Stimulated activated CD8-positive, alpha-beta memory T cell treated with anti-CD3 and anti-CD28 coated beads, Interleukin-15, amount 100 ng/mL, for 4 hours (primary cell): Measurements from ENCODE around the gene ROR2.

Experiments
- DNase-seq, 2 donors: peaks; one replicate each; pipeline ENCODE4 v3.0.0-alpha.2; 2020; ENCODE audit warnings: low read depth in 2 of 2

Gene ROR2

DNA sequence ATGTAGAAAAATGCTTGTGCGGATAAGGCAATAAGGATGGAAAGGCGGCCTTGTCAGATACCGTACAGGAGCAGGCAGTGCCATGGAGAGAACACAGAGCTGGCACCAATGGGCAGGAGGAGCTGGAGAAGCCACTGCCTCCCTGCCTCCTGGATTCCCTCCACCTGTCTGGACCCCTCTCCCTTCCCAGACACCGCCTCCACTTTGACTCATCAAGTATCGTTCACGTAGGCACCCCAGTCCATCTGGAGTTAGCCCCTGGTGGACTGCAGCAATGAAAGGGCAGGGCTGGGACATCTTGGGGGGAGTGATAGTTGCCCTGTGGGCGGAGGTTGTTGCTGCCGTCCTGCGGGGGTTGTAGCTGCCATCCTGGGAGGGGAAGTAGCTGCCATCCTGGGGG lies 232.0 kb downstream of the ROR2 start:
- DNase-seq = no peak

DNA sequence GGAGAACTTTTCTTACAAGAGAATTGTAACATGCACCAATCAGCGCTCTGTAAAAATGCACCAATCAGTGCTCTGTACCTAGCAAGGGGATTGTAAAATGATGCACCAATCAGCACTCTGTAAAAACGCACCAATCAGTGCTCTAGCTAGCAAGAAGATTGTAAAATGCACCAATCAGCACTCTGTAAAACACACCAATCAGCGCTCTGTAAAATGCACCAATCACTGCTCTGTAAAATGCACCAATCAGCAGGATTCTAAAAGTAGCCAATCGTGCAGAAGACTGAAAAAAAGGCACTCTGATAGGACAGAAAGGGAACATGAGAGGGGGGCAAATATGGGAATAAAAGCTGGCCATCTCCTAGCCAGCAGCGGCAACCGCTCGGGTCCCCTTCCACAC lies 233.2 kb downstream of the ROR2 start:
- no peak for DNase-seq

DNA sequence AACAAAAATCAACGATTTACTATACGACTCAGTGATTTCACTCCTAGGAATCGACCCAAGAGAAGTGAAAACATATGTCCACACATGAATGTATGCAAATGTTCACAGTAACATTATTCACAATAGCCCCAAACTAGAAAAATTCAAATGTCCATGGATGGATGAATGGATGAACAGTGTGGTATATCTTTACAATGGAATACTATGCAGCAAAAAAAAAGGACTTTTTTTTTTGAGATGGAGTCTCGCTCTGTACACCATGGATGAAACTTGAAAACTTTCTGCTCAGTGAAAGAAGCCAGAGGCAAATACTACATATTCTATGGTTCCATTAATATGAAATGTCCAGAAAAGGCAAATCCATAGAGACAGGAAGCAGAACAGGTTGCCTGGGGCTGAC lies 233.8 kb downstream of the ROR2 start:
- no peak for DNase-seq

DNA sequence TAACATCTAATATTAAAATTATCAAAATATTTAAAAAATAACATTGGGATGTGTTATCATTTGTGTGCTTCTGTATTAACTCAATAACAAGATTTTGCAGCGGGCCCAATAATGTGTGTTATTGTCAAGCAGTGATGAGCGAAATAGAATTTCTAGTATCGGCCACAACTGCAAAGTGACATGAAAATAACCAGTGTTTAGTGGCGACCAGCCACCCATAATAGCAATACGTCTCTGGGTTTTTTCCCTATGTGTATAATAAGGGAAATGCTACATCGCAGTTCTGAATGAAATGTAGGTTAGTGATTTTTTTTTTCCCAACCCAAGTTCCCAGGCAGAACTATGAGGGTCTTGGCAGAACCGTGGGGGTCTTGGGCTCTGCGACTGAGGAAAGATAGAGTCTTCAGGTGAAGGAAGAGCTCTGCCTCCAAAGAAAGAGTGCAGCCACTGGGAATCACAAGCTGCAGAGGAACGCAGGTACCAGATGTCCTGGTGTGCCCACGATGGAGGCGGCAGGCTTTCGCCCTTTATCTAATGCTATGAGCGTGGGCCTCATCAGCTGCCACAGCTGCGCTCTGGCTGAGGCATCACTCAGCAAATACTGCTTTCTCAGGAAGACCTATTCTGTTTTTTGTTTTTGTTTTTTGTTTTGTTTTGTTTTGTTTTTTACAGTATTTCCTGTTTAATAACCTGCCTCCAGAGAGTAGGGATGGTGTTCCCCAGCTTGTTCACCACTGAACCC lies 235.0 kb downstream of the ROR2 start:
- DNase-seq = no peak

DNA sequence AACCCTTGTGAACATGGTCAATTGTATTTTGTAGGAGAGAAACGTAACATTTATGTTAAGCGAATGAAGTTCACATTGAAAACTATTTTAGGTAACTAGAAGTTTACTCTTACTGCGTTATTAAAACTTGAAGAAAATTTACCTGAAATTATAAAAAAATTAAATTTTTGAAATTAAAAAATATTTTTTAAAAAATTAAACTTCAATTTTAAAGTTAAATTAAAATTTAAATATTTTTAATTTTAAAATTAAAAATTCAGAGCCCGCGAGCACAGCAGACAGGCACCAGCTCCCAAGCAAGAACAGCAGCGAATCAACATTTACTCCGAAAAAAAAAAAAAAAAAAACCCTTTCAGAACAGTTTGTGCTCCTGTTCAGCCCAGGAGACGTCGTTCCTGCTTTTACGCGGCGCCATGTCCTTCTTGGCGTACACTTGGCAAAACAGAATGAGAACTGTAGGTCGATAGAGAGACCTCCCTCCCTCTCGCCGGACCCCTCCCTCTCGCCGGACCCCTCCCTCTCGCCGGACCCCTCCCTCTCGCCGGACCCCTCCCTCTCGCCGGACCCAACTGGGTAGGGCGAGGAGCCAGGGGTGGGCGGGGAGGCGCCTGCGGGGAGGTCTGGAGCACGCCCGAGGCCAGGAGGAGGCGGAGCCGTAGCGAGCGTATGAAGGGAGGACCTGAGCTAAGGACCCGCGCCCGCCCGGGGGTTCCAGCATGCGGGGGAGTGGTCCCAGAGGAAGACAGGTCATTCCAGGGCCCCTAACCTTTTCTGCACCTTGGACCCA lies 235.8 kb downstream of the ROR2 start:
- DNase-seq = no peak

DNA sequence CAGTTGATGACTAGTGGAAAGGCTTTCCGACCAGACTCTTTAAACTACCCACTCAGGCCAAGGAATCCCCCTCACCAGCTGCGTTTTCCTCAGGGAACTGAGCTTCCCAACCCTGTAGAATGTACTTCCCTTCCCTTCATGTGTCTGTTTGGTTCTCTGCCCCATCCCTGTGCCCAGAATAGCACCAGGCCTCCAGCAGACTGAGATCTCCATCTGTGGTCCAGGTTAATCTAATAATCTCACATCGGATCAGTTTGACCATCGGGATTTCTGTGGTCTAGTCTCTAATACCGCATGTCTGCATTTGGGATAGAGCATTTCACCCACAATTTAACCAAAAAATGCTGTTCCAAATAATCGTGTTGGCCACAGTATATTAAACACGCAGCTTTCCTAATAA lies 237.2 kb downstream of the ROR2 start:
- no peak for DNase-seq

DNA sequence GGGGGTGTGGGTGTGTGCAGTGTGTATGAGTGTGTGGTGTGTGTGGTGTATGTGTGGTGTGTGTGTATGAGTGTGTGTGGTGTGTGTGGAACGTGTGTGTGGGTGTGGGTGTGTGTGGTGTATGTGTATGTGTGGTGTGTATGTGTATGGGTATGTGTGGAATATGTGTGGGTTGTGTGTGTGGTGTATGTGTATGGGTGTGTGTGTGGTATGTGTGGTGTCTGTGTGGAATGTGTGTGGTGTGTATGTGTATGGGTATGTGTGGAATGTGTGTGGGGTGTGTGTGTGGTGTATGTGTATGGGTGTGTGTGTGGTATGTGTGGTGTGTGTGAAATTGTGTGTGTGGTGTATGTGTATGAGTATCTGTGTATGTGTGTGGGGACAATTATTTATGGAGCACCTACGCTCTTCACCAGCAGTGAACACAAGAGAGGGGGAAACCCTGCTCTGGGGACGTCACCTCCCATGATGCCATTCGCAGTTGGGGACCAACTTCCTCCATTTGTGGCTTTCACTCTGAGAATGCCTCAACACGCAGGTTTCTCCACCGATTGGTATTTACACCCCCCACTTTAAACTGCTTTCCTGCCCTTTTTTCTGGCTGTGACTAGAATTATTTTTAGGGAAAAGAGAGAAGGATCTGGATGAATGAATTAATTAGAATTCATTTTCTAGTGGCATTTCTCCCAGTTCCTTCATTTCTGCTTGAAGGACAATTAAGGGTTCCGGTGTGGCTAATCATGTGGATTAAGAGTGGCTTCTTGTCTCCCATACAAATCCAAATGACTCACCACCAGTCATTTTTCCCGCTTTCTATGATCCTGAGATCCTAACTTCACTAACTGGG lies 238.1 kb downstream of the ROR2 start:
- DNase-seq = peak; percentile 20 to 53

DNA sequence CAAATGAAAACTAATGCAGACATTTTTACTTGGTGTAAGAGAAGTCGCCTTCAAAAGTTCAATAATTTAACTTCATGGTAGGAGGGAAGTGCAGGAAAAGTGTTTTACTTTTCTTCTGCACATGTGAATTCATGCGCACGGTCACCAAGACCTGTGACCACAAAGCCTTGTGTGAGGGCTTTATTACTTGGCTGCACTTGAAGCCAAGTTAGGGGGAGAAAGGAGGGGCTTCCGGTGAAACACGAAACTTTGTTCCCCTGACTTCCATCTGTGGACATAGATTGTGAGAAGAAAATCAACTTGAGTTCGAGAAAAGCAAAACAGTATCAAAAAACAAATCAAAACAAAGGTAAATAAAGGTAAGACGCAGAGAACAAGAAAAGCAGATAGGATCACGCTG lies 239.9 kb downstream of the ROR2 start:
- DNase-seq = no peak

DNA sequence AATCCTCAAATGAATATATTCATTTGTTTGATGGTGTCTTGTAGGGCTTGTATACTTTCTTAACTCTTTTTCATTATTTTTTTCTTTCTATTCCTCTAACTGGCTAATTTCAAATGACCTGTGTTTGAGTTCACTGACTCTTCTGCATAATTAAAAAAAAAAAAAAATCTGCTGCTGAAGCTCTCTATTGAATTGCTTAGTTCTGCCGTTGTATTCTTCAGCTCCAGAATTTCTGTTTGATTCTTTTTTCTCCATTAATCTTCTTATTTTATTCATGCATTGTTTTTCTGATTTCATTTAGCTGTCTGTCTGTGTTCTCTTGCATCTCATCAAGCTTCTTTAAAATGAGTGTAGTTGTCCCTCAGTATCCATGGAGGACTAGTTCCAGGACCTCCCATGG lies 244.6 kb downstream of the ROR2 start:
- no peak for DNase-seq

DNA sequence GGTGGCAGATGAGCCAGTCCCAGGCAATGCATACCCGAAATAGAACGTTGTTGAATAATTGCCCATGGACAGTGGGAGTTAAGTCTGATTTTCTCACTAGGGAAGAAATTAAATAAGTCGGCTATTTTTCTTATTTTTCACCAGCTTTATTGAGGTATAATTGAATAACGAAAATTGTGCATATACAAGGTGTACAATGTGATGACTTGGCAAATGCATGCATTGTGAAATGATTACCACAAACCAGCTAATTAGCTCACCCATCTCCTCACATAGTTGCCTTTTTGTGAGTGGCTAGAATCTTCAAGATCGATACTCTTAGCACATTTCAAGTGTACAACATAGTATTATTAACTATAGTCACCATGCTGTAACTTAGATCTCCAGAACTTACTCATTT lies 249.6 kb downstream of the ROR2 start:
- DNase-seq = no peak

DNA sequence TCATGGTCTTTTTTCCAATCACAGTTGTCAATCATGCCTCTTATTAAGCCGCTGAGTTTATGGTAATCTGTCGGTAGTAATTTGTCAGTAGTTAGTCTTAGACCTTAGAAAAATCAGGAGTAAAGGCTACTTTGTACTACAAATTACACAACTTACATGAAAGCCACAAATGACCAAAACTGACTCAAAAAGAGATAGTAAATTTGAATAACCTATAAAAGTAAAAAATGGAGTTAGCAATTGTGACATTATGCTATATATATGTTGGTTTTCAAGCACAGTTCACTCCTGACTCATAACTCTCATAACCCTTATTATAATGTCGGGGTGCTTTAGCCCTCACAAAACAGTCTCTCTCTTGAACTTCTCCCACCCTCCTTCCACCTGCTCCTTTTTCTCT lies 251.8 kb downstream of the ROR2 start:
- DNase-seq = no peak

DNA sequence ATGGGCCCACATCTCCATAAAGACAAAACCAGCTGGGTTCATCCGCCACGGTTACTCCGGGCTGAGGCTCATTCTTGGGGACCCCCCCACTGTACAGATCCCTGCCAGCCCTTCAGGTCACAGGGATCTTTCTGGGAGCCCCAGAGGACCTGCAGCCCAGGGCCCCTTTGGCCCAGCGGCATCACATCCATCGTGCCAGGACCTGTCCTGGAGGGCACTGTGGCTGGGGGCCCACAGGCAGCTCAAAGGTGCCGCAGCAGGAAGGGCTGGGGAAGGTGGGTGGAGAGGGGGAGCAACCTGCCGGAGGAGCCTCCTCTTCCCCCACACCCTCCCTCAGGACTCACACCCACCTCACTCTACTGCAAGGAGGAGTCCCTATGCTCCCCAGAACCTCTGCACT lies 252.8 kb downstream of the ROR2 start:
- no peak for DNase-seq

DNA sequence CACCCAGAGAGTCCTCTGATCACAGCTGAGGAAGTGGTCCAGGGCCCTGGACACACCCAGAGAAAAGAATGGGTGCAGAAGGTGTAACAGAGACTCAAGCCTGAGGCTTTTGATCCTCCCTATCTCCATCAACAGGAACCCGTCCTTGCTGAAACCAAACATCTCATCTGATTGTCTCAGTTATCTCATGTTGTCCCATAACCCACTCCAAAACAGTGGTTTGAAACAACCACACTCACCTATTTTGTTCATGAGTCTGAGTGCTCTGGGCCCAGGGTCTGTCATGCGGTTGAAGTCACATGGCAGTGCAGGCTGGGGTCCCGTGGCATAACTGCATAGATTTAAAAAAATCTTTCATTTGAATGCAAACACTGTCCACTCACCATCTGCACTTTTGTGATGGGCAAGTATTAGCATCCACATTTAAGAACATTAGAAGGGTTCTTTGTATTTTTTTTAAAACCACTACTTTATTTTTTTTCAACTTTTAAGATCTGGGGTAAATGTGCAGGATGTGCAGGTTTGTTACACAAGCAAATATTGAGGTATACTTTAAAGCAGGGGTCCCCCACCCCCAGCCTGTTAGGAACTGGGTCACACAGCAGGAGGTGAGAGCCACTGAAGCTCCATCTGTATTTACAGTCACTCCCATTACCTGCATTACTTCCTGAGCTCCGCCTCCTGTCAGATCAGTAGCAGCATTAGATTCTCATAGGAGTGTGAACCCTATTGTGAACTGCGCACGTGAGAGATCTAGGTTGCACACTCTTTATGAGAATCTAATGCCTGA lies 255.8 kb downstream of the ROR2 start:
- DNase-seq = no peak

DNA sequence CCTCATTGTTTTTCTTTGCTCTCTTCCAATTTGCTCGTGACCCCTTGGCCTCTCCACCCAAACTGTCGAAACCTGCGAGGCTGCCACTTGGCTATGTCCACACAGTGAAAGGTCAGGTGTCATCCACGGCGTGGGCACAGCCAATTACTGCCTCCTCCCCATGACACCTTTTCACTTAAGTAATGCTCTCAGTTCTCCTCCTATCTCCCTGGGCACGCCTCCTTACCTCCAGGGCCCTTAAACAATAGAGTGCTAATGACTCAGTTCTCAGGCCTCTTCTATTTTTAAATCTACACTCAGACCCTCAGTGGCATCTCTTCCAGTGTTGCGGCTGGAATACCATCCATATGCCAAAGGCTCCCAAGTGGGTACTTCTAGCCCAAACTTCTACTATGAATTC lies 256.8 kb downstream of the ROR2 start:
- DNase-seq = no peak

DNA sequence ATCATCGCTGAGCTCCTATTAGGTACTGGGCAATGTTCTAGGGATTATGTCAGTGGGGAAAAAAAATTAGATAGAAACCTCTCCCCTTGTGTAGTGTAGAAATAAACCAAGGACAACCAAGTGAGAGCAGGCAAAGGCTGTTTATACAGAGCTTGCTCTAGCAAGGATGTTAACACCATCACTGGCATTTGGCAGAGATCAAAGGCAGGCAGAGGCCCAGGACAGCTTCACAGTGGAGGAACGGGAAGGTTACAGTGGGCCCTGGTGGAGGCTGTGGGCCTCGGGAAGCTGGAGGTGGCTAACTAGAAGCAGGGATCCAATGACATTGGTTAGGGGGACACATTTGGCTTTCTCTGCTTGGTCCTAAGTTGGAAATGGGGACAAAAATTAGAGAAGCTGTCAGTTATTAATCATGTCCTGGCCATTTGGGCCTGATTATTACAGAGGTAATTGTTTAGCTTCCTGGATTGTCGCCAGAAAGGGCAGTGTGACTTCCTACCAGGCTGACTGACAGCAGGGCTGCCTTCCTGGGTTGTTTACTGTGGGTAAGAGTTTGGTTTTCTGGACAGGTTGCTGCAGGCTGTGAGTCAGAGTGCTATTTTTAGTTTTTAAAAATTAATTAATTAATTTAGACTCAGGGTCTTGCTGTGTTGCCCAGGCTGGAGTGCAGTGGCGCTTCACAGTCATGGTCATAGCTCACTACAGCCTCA lies 259.3 kb downstream of the ROR2 start:
- no peak for DNase-seq

DNA sequence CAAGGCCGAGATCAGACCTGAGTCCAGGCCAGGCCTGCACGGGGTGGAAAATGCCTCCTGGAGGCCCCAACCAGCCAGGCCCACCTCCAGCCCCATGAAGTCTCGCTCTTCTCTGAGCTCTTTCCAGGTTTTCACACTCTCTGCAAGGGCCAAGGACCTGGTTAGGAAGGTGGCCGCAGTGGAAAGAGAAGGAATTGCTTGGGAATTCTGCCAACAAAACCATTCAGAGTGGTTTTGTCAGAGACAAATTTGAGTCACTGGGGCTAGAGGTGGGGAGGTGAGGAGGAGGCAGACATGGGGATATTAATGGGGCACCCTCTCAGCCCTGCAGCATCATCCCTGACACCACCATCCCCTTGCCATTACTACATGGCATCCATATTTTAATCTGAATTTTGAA lies 261.0 kb downstream of the ROR2 start:
- DNase-seq = no peak

DNA sequence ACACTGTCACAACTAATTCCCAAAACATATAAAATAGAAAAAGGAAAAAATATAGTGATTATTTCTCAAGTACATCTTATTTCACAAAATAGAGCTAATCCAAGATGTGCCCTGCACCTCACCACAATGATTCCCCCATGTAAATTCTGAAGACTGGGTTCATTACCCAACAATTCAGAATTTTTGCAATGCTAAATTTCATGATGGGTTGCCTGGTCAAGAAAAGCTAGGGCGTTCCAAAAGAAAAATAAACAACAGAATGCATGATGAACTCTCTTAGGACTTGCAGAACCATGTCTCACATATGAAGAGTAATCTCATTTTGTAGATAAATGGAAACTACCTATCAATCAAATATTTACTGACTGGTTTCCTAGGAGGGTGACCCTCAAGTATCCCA lies 266.8 kb downstream of the ROR2 start:
- no peak for DNase-seq

DNA sequence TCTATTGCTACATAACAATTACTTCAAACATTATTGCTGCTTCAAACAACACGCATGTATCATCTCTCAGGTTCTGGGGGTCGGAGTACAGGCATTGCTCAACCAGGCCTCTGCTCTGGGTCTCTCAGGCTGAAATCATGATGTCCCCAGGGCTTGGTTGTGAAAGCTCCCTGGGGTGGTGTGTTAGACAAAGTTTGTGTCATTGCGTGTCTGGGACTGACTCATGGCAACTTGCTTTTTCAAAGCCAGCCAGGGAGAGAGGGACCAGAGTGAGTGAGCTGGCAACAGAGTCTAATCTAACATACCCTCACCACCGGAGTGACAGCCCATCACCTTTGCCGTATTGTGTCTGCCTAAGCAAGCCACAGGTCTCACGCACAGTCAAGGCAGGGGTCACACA lies 267.2 kb downstream of the ROR2 start:
- DNase-seq = no peak

DNA sequence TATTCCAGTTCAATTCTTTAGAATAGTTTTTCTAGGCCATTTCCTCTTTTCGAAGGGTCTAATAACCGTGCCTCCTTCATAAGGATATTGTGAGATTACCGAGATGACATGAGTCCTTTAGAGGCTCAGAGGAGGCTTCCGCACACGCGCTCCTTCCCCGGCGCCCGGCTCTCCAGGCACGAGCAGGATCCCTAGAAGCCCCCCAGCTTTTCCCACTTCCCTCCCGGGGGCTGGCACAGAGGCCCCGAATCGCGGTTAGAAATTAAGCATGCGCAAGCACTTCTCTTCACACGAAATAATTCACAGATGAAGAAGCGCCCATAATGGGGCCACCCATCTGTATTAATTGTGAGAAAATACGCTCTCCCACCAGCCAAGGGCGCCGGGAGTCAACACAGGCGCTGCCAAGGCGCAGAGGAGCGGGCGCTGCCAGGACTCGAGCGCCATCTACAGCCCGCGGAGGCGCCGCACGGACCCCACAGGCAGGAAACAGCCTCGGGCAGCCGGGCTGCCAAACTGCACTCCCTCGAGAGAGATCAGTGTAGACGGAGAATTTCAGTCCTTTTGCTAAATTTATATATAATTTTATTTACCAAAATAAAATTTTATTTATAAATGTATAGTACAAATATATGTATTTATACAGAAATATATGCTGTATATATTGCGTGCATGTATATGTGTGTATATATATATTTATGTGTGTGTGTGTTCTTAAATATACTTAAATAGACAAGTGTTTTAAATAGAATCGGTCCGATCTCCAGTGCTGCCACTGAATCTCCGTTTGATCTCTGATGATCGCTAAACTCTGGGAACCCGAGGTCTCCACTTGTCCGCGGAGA lies 268.3 kb downstream of the ROR2 start:
- peak; percentile 8 to 21 for DNase-seq

DNA sequence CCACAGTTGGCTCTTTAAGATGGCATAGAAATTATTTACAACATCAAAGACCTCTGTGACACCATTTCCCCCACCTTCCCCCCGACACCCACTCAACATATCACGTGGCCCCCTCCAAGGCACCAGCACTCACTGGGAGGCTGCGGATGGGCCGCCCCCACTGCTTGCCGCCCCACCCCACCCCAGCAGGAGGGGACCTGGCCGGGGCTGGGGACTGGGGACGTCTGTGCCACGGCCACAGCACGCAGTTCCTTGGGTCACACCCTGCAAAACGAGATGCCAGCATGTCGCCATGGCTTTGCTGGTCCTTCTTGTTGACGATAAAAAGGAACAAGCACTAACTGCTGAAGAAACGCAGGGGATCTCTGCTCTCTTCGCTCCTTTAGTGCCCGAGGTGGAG lies 269.0 kb downstream of the ROR2 start:
- DNase-seq = no peak
